Neural cell (in vitro differentiated cells): ENCODE measurements around the gene PNMA6F. TPM values are rescaled to one million over a fixed set of nuclear protein-coding genes. Genes with fewer than 3 reads are reported as not detected.

Source experiments
- H2AFZ ChIP-seq: fragments of 200-600, 300-800 bp; sonication (generic), shearing (Covaris generic); 2 replicates; pipeline ENCODE4 v1.6.0; 2014; ENCODE audit warnings: low read depth, mild to moderate bottlenecking, antibody characterized with exemption, low read length, moderate library complexity
- H3F3A ChIP-seq: fragments of 200-600 bp; shearing (Covaris generic); 2 replicates; pipeline ENCODE4 v1.6.1; 2016; ENCODE audit warnings: mild to moderate bottlenecking, moderate library complexity, mixed read lengths, antibody characterized with exemption, low read length; ENCODE audit not compliant: insufficient read depth, poor library complexity, severe bottlenecking
- H3K27ac ChIP-seq: fragments of 200-600, 300-800 bp; sonication (generic), shearing (Covaris generic); 2 replicates; pipeline ENCODE4 v1.5.1; 2014; ENCODE audit warnings: mild to moderate bottlenecking, low read length, moderate library complexity
- H3K27me3 ChIP-seq: fragments of 300-800, 200-600 bp; sonication (generic), shearing (Covaris generic); 2 replicates; pipeline ENCODE4 v1.6.0; 2014; ENCODE audit warnings: mild to moderate bottlenecking, low read depth, low read length, moderate library complexity; ENCODE audit not compliant: insufficient read depth
- H3K36me3 ChIP-seq: fragments of 300-800, 200-600 bp; sonication (generic), shearing (Covaris generic); 2 replicates; pipeline ENCODE4 v1.5.1; 2014; ENCODE audit warnings: mild to moderate bottlenecking, antibody characterized with exemption, low read length, moderate library complexity; ENCODE audit not compliant: insufficient read depth
- H3K4me2 ChIP-seq: fragments of 300-800, 200-600 bp; sonication (generic), shearing (Covaris generic); 2 replicates; pipeline ENCODE4 v1.6.0; 2014; ENCODE audit warnings: mild to moderate bottlenecking, low read length
- H3K4me3 ChIP-seq: fragments of 300-800, 200-600 bp; sonication (generic), shearing (Covaris generic); 2 replicates; pipeline ENCODE4 v1.5.1; 2014; ENCODE audit warnings: mild to moderate bottlenecking, low read length, moderate library complexity
- H3K79me2 ChIP-seq: fragments of 200-600 bp; shearing (Covaris generic); replicated peaks from 2 replicates; pipeline ENCODE4 v1.6.0; 2014; ENCODE audit warnings: mild to moderate bottlenecking, low read length, moderate library complexity; ENCODE audit not compliant: insufficient read depth
- H3K9ac ChIP-seq: fragments of 300-800, 200-600 bp; sonication (generic), shearing (Covaris generic); 2 replicates; pipeline ENCODE4 v1.6.1; 2016; ENCODE audit warnings: mild to moderate bottlenecking, low read length, mixed read lengths
- H3K9me2 ChIP-seq: fragments of 200-600 bp; shearing (Covaris generic); 2 replicates; pipeline ENCODE4 v1.6.1; 2016; ENCODE audit warnings: mild to moderate bottlenecking, low read length, mixed read lengths; ENCODE audit not compliant: insufficient read depth
- H3K9me3 ChIP-seq: fragments of 200-600, 300-800 bp; sonication (generic), shearing (Covaris generic); 2 replicates; pipeline ENCODE4 v1.6.1; 2016; ENCODE audit warnings: mild to moderate bottlenecking, mixed run types, low read length, moderate library complexity, mixed read lengths
- H4K20me1 ChIP-seq: fragments of 200-600 bp; shearing (Covaris generic); 2 replicates; pipeline ENCODE4 v1.6.1; 2016; ENCODE audit warnings: mild to moderate bottlenecking, mixed run types; ENCODE audit not compliant: insufficient read depth
- EP300 ChIP-seq: fragments of 450-650 bp; conservative IDR thresholded peaks from 2 replicates; pipeline ENCODE4 v1.6.1; 2014; ENCODE audit warnings: antibody characterized with exemption, mild to moderate bottlenecking, moderate library complexity; ENCODE audit not compliant: poor library complexity, severe bottlenecking
- EZH2 ChIP-seq: fragments of 200-600, 300-800 bp; shearing (Covaris generic), sonication (generic); IDR thresholded peaks from 2 replicates; pipeline ENCODE4 v1.6.1; 2014; ENCODE audit warnings: antibody characterized with exemption, low read length, borderline replicate concordance, mild to moderate bottlenecking; ENCODE audit not compliant: insufficient read depth, poor library complexity, severe bottlenecking
- MXI1 ChIP-seq: fragments of 450-650 bp; conservative IDR thresholded peaks from 2 replicates; pipeline ENCODE4 v1.6.1; 2014; ENCODE audit warnings: antibody characterized with exemption, mild to moderate bottlenecking; ENCODE audit not compliant: poor library complexity, severe bottlenecking
- POLR2AphosphoS5 ChIP-seq: IDR thresholded peaks from 2 replicates; pipeline ENCODE4 v1.6.1; 2012
- RAD21 ChIP-seq: fragments of 450-650 bp; conservative IDR thresholded peaks from 2 replicates; pipeline ENCODE4 v1.6.1; 2014; ENCODE audit warnings: antibody characterized with exemption, mild to moderate bottlenecking, moderate library complexity
- SMC3 ChIP-seq: fragments of 450-650 bp; conservative IDR thresholded peaks from 2 replicates; pipeline ENCODE4 v1.6.1; 2014; ENCODE audit warnings: antibody characterized with exemption, mild to moderate bottlenecking, moderate library complexity; ENCODE audit not compliant: poor library complexity
- polyA plus RNA-seq: library from polyadenylated mRNA; depleted of rRNA; stranded (reverse); fragments of >200 nt; gene quantifications from 2 replicates; pipeline ENCODE4 v1.2.3, GENCODE V29; 2014
- TF ChIP-seq, protein P1 (sequence below): fragments of 450-650 bp; IDR thresholded peaks from 2 replicates; pipeline ENCODE4 v1.5.1; 2014; ENCODE audit warnings: antibody characterized with exemption, mild to moderate bottlenecking, moderate library complexity; ENCODE audit not compliant: poor library complexity, severe bottlenecking
- TF ChIP-seq, protein P2 (sequence below): IDR thresholded peaks from 2 replicates; pipeline ENCODE4 v1.6.1; 2012; ENCODE audit warnings: borderline replicate concordance

The PNMA6F gene
- polyA plus RNA-seq, 1 donor from 2014 or later = 0.77 TPM

DNA sequence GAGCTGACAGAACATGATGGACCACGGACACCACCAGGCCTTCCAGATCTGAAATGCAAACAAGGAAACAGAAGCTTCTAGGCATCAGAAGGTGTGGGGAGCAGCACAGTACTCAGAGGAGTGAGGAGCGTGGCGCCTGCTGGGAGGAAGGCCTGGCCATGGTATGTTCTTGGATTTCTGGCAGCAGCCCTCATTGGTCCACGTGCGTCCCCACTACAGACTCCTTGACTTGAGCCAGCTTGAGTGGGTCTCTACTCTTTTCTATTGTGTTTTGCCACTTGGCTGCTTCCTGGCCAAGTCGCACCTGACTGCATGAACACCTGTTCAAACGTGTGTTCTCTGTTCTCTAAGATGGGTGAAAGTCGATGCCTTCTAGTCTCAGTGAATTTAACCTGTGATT lies 30.4 kb upstream of the PNMA6F start:
- no peaks in the 10 kb centered on the region for H4K20me1 ChIP-seq
- H3K9ac ChIP-seq = no peak overlapping the region
- no peak overlapping the region for H2AFZ ChIP-seq
- no peaks in the 10 kb centered on the region for H3K9me3 ChIP-seq
- no peak overlapping the region for H3K27ac ChIP-seq
- H3K9me2 ChIP-seq = no peaks in the 10 kb centered on the region
- no peaks in the 10 kb centered on the region for H3K36me3 ChIP-seq
- no peaks in the 10 kb centered on the region for H3K27me3 ChIP-seq
- no peaks in the 10 kb centered on the region for H3F3A ChIP-seq
- no peak overlapping the region for H3K4me3 ChIP-seq
- H3K4me2 ChIP-seq = no peak overlapping the region
- no peak for TF ChIP-seq MXI1
- TF ChIP-seq RAD21 = no peak
- H3K79me2 ChIP-seq = no peaks in the 10 kb centered on the region

DNA sequence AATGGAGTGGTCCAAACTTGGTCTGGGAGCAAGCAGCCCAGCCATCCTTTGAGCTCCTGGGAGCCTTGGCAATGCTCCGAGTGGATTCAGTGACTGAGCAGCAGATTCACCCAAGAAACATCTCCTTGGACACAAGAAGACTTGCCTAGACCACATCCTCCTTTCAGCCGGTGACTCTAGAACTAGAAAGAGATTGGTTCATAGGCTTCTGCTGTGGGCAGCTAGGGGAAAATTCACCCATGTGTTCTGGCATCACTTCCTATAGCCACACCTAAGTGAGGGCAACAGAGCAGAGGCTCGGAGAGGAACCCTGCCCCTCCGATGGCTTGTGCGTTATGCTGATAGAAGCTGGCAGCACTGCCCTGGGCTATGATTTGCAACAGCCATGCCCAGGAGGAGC lies 28.4 kb upstream of the PNMA6F start:
- no peak overlapping the region for H2AFZ ChIP-seq
- no peaks in the 10 kb centered on the region for H3K9me3 ChIP-seq
- no peaks in the 10 kb centered on the region for H4K20me1 ChIP-seq
- H3K4me3 ChIP-seq = no peak overlapping the region
- no peak overlapping the region for H3K4me2 ChIP-seq
- no peaks in the 10 kb centered on the region for H3F3A ChIP-seq
- no peaks in the 10 kb centered on the region for H3K36me3 ChIP-seq
- no peaks in the 10 kb centered on the region for H3K79me2 ChIP-seq
- no peaks in the 10 kb centered on the region for H3K27me3 ChIP-seq
- no peak overlapping the region for H3K27ac ChIP-seq
- no peak overlapping the region for H3K9ac ChIP-seq
- H3K9me2 ChIP-seq = no peaks in the 10 kb centered on the region
- TF ChIP-seq, protein P1, sequence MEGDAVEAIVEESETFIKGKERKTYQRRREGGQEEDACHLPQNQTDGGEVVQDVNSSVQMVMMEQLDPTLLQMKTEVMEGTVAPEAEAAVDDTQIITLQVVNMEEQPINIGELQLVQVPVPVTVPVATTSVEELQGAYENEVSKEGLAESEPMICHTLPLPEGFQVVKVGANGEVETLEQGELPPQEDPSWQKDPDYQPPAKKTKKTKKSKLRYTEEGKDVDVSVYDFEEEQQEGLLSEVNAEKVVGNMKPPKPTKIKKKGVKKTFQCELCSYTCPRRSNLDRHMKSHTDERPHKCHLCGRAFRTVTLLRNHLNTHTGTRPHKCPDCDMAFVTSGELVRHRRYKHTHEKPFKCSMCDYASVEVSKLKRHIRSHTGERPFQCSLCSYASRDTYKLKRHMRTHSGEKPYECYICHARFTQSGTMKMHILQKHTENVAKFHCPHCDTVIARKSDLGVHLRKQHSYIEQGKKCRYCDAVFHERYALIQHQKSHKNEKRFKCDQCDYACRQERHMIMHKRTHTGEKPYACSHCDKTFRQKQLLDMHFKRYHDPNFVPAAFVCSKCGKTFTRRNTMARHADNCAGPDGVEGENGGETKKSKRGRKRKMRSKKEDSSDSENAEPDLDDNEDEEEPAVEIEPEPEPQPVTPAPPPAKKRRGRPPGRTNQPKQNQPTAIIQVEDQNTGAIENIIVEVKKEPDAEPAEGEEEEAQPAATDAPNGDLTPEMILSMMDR = no peak
- TF ChIP-seq POLR2AphosphoS5 = no peak
- TF ChIP-seq EZH2 = no peak
- TF ChIP-seq, protein P2, sequence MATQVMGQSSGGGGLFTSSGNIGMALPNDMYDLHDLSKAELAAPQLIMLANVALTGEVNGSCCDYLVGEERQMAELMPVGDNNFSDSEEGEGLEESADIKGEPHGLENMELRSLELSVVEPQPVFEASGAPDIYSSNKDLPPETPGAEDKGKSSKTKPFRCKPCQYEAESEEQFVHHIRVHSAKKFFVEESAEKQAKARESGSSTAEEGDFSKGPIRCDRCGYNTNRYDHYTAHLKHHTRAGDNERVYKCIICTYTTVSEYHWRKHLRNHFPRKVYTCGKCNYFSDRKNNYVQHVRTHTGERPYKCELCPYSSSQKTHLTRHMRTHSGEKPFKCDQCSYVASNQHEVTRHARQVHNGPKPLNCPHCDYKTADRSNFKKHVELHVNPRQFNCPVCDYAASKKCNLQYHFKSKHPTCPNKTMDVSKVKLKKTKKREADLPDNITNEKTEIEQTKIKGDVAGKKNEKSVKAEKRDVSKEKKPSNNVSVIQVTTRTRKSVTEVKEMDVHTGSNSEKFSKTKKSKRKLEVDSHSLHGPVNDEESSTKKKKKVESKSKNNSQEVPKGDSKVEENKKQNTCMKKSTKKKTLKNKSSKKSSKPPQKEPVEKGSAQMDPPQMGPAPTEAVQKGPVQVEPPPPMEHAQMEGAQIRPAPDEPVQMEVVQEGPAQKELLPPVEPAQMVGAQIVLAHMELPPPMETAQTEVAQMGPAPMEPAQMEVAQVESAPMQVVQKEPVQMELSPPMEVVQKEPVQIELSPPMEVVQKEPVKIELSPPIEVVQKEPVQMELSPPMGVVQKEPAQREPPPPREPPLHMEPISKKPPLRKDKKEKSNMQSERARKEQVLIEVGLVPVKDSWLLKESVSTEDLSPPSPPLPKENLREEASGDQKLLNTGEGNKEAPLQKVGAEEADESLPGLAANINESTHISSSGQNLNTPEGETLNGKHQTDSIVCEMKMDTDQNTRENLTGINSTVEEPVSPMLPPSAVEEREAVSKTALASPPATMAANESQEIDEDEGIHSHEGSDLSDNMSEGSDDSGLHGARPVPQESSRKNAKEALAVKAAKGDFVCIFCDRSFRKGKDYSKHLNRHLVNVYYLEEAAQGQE = no peak
- no peak for TF ChIP-seq EP300
- no peak for TF ChIP-seq RAD21

DNA sequence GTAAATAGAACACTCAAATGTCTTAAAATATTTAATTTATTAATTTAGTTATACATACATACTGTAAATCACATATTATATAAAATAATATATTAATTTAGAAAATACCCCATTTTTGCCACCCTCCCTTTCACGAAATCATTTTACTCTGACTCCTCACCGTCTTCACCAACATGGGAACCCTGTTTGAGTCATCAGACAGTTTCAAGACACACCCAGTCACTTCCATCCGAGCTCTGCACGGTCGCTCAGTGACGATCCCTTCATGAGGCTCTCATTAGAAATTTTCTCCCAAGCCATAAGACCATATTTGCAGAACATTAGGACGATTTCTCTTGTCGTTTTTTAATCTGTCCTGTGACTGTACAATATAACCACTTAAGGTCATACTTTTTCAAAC lies 26.9 kb upstream of the PNMA6F start:
- Histone ChIP-seq H3K4me3 (no peak overlapping the region), H3K27me3 (no peaks in the 10 kb centered on the region), H3K4me2 (no peak overlapping the region), H3K9ac (no peak overlapping the region), H3K9me3 (no peaks in the 10 kb centered on the region), H3K9me2 (no peaks in the 10 kb centered on the region), H3K27ac (no peak overlapping the region), H3F3A (no peaks in the 10 kb centered on the region), H3K36me3 (no peaks in the 10 kb centered on the region), H3K79me2 (no peaks in the 10 kb centered on the region), H4K20me1 (no peaks in the 10 kb centered on the region), H2AFZ (no peak overlapping the region)
- TF ChIP-seq EZH2 = no peak
- no peak for TF ChIP-seq SMC3
- TF ChIP-seq, protein P2 = no peak
- TF ChIP-seq EP300 = no peak
- no peak for TF ChIP-seq MXI1
- TF ChIP-seq, protein P1 = no peak
- TF ChIP-seq POLR2AphosphoS5 = no peak
